ENCODE results near the gene TUBB4B. TPM values are rescaled to one million over a fixed set of nuclear protein-coding genes. Genes with fewer than 3 reads are reported as not detected.

TUBB4B gene
- polyA plus RNA-seq, 1 donor, result 402 TPM

DNA sequence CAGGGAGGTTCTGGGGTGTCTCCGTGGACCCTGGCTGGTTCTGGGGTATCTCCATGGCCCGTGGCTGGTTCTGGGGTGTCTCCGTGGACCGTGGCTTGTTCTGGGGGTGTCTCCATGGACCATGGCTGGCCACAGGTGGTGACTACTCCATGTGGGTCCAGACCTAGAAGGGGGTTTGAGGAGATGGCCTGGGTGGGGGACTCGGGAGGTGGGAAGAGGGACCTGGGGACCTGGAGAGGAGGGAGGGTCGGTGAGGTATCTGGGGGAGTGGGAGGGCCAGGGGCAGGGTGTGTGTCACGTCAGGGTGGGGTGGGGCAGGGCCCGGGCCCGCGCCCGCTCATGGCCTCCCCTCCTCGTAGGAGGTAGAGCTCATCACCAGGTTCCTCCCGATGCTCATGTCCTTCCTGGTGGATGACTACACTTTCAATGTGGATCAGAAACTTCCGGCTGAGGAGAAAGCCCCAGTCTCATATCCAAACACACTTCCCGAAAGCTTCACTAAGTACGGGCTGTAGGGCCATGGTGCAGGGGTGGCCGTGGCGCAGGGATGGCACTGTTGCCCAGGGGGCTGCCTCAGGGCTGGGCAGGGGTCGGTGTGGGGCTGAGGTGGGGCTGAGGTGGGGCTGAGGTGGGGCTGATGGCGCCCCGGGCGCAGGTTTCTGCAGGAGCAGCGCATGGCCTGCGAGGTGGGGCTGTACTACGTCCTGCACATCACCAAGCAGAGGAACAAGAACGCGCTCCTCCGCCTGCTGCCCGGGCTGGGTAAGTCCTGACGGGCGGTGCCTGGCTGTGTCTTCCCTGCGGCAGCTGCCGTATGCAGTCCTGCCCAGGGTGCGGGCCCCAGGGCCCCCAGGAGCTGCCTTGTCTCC is 25.7 kb downstream of the TUBB4B start:
- H3K4me3 ChIP-seq (ENCODE audit: low read length), result no peak overlapping the region
- no peak overlapping the region for H3K27ac ChIP-seq (ENCODE audit: low read length)
- H3K4me1 ChIP-seq (ENCODE audit: control insufficient read depth, insufficient read depth, low read length), result no peaks in the 10 kb centered on the region
- peaks cover 67% of the 10 kb centered on the region for H3K36me3 ChIP-seq (ENCODE audit: control insufficient read depth, insufficient read depth, low read length)
- no CpG with 5 or more reads among the region's 34 CpGs for WGBS (ENCODE audit: insufficient coverage, low lambda C conversion rate)
- peaks cover 6% of the 10 kb centered on the region for H3K9me3 ChIP-seq (ENCODE audit: control insufficient read depth, low read depth, low read length)
- DNase-seq, result no peak
- H3K27me3 ChIP-seq (ENCODE audit: control insufficient read depth, insufficient read depth, low read length), result no peaks in the 10 kb centered on the region

DNA sequence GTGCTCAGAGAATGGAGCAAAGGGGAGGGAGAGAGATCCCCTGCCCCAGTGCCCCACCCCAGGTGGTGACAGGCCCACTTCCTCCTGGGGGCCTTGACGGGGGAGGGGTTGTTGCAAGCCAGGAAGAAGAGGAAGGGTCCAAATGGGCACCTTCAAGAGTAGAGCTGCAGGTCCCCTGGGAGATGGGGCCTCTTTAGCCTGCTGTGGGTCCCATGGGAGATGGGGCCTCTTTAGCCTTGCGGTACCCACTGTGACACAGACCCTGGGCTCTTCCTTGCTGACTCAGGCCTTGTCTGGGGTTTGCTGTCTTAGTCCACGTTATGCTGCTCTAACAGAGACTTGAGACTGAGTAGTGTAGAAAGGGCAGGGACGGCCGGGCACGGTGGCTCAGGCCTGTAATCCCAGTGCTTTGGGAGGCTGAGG is 26.9 kb downstream of the TUBB4B start:
- H3K36me3 ChIP-seq (ENCODE audit: control insufficient read depth, insufficient read depth, low read length), result peaks cover 75% of the 10 kb centered on the region
- no peak for DNase-seq
- WGBS (ENCODE audit: insufficient coverage, low lambda C conversion rate), result no CpG with 5 or more reads among the region's 6 CpGs

DNA sequence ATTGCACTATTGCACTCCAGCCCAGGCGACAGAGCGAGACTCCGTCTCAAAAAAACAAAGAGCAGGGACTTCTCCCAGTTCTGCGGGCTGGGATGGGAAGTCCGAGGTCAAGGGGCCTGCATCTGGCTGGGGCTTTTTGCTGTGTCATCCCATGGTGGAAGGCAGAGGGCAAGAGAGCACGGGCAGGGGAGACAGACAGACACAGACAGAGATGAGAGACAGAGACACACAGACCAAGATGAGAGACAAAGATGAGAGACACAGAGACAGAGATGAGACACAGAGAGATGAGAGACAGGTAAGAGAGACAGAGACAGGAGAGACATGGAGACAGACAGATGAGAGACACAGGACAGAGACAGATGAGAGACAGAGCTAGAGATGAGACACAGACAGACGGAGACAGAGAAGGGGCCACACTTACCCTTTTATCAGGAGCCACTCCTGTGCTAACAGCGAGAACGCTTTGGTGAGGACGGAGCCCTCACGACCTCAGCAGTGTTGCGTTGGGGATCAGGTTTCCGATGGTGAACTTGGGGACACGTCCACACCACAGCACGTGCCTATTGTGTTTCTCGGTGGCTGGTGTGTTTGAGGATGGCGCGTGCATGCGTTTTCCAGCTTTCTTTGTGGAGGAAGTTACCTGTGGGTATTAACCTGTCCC is 27.6 kb downstream of the TUBB4B start:
- H3K27me3 ChIP-seq (ENCODE audit: control insufficient read depth, insufficient read depth, low read length), result no peaks in the 10 kb centered on the region
- WGBS (ENCODE audit: insufficient coverage, low lambda C conversion rate), result 88% methylated on average over 1 of the region's 19 CpGs
- H3K4me1 ChIP-seq (ENCODE audit: control insufficient read depth, insufficient read depth, low read length), result no peaks in the 10 kb centered on the region
- peaks cover 75% of the 10 kb centered on the region for H3K36me3 ChIP-seq (ENCODE audit: control insufficient read depth, insufficient read depth, low read length)
- H3K9me3 ChIP-seq (ENCODE audit: control insufficient read depth, low read depth, low read length), result peaks cover 13% of the 10 kb centered on the region
- H3K4me3 ChIP-seq (ENCODE audit: low read length), result no peak overlapping the region
- no peak overlapping the region for H3K27ac ChIP-seq (ENCODE audit: low read length)
- no peak for DNase-seq

More for the DNA sequence above, 26.9 kb downstream of the TUBB4B start:
- H3K4me3 ChIP-seq (ENCODE audit: low read length), result no peak overlapping the region
- no peaks in the 10 kb centered on the region for H3K27me3 ChIP-seq (ENCODE audit: control insufficient read depth, insufficient read depth, low read length)
- H3K4me1 ChIP-seq (ENCODE audit: control insufficient read depth, insufficient read depth, low read length), result no peaks in the 10 kb centered on the region
- no peak overlapping the region for H3K27ac ChIP-seq (ENCODE audit: low read length)
- H3K9me3 ChIP-seq (ENCODE audit: control insufficient read depth, low read depth, low read length), result peaks cover 13% of the 10 kb centered on the region

GRCh38 chr9:137269231-137269772 is 28.2 kb downstream of the TUBB4B start:
- Histone ChIP-seq H3K4me1 (ENCODE audit: control insufficient read depth, insufficient read depth, low read length) (peaks cover under 1% of the 10 kb centered on the region), H3K4me3 (ENCODE audit: low read length) (no peak overlapping the region), H3K27ac (ENCODE audit: low read length) (no peak overlapping the region), H3K27me3 (ENCODE audit: control insufficient read depth, insufficient read depth, low read length) (no peaks in the 10 kb centered on the region), H3K9me3 (ENCODE audit: control insufficient read depth, low read depth, low read length) (peaks cover 13% of the 10 kb centered on the region), H3K36me3 (ENCODE audit: control insufficient read depth, insufficient read depth, low read length) (peaks cover 75% of the 10 kb centered on the region)
- DNase-seq, result no peak
- WGBS (ENCODE audit: insufficient coverage, low lambda C conversion rate), result no CpG with 5 or more reads among the region's 17 CpGs

DNA sequence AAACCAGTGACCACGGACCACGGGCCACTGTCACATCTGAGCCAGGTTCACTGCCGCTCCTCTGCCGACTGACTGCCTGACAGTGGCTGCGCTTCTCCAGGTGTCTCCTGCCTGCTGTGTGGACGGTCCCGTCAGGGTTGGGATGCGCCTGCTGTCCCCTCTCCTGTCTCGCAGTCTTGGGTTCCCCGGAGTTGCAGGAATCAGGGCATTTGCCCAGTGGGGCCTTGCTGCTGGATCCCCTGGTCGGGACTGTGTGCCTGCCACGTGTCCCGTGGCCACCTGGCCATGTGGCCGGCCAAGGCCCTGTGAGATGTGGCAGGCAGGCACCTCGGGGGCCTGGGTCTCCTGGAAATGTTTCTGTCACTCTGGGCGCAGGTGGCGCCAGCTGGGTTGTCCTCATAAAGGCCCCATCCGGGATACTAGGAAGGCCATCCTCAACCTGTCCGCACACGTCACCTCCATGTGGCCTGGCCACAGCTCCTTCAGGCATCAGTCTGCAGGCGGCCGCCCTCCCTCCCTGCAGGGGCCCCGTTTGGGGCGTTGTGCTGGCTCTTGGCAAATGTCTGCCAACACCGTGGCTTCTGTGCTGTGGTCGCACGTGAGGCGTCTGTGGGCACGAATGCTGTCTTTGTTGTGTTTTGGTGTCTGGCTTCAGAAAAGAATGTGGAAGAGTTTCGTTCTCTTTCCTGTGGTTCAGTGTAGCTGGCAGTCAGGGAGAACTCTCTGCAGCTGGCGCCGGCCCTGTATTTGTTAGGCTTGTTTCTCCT is 30.0 kb downstream of the TUBB4B start:
- H3K27ac ChIP-seq (ENCODE audit: low read length), result no peak overlapping the region

GRCh38 chr9:137271696-137272076 is 30.6 kb downstream of the TUBB4B start:
- H3K36me3 ChIP-seq (ENCODE audit: control insufficient read depth, insufficient read depth, low read length), result peaks cover 59% of the 10 kb centered on the region
- no peak for DNase-seq
- no peak overlapping the region for H3K4me3 ChIP-seq (ENCODE audit: low read length)
- H3K9me3 ChIP-seq (ENCODE audit: control insufficient read depth, low read depth, low read length), result peaks cover 13% of the 10 kb centered on the region
- H3K27me3 ChIP-seq (ENCODE audit: control insufficient read depth, insufficient read depth, low read length), result no peaks in the 10 kb centered on the region
- H3K4me1 ChIP-seq (ENCODE audit: control insufficient read depth, insufficient read depth, low read length), result peaks cover 16% of the 10 kb centered on the region
- H3K27ac ChIP-seq (ENCODE audit: low read length), result no peak overlapping the region
- WGBS (ENCODE audit: insufficient coverage, low lambda C conversion rate), result no CpG with 5 or more reads among the region's 3 CpGs

More for the DNA sequence above, 30.0 kb downstream of the TUBB4B start:
- Histone ChIP-seq H3K27me3 (ENCODE audit: control insufficient read depth, insufficient read depth, low read length) (no peaks in the 10 kb centered on the region), H3K4me1 (ENCODE audit: control insufficient read depth, insufficient read depth, low read length) (peaks cover 11% of the 10 kb centered on the region), H3K4me3 (ENCODE audit: low read length) (no peak overlapping the region), H3K9me3 (ENCODE audit: control insufficient read depth, low read depth, low read length) (peaks cover 11% of the 10 kb centered on the region), H3K36me3 (ENCODE audit: control insufficient read depth, insufficient read depth, low read length) (peaks cover 64% of the 10 kb centered on the region)
- no peak for DNase-seq
- WGBS (ENCODE audit: insufficient coverage, low lambda C conversion rate), result no CpG with 5 or more reads among the region's 32 CpGs

DNA sequence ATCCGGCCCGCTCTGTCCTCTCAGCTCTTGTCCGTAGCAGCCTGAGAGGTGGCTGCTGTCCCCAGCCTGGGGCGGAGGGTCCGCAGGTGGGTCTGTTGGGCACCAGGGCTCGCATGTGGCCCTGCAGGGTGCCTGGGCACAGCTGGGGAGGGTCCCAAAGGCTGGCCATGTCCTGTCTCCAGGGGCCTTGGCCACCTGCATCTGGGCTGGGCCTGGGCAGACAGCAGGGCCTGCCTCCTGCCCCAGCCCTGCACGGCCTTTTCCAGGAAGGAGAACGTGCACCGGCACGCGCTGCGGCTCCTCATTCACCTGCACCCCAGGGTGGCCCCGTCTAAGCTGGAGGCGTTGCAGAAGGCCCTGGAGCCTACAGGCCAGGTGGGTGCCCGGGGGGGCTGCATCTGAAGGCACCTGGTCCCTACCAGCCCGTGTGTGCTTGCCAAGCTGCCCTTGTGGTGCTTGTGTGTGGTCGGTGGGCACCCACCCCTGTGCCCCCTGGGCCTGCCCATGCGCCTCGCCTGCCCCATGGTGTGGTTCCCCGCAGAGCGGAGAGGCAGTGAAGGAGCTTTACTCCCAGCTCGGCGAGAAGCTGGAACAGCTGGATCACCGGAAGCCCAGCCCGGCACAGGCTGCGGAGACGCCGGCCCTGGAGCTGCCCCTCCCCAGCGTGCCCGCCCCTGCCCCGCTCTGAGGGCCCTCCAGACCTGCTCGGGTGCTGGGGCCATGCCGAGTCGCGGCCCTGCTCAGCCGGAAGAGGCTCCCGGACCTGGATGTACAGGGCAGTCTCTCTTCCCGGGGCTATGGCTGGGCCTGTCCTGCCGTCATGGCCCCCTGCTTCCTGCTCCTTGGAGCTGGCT is 31.4 kb downstream of the TUBB4B start:
- peaks cover 13% of the 10 kb centered on the region for H3K9me3 ChIP-seq (ENCODE audit: control insufficient read depth, low read depth, low read length)
- peaks cover 24% of the 10 kb centered on the region for H3K4me1 ChIP-seq (ENCODE audit: control insufficient read depth, insufficient read depth, low read length)
- peaks cover 53% of the 10 kb centered on the region for H3K36me3 ChIP-seq (ENCODE audit: control insufficient read depth, insufficient read depth, low read length)
- no peak overlapping the region for H3K27ac ChIP-seq (ENCODE audit: low read length)
- DNase-seq, result peak in 1 of 2 donors; percentile 1
- no CpG with 5 or more reads among the region's 39 CpGs for WGBS (ENCODE audit: insufficient coverage, low lambda C conversion rate)
- peaks cover under 1% of the 10 kb centered on the region for H3K27me3 ChIP-seq (ENCODE audit: control insufficient read depth, insufficient read depth, low read length)
- H3K4me3 ChIP-seq (ENCODE audit: low read length), result no peak overlapping the region

DNA sequence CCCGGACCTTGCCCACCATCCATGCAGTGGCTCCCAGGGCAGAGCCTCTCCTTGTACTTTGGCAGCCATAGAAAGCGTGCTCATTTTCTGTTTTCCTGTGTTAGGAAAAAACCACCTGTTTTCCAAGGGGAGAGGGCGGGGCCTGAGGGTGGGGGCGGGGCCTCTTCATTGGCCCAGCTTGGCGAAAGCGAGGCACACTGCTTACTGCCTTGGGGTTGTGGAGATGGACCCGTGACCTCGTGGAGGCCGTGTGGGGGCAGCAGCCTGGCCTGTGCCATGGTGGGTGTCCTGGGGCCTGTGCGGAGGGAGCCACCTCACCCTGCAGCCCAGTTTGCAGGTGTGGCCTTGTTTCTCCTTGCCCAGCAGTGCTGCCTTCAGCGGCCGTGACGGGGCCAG is 32.0 kb downstream of the TUBB4B start:
- WGBS (ENCODE audit: insufficient coverage, low lambda C conversion rate), result no CpG with 5 or more reads among the region's 13 CpGs
- Histone ChIP-seq H3K4me3 (ENCODE audit: low read length) (no peak overlapping the region), H3K27ac (ENCODE audit: low read length) (no peak overlapping the region), H3K36me3 (ENCODE audit: control insufficient read depth, insufficient read depth, low read length) (peaks cover 48% of the 10 kb centered on the region), H3K4me1 (ENCODE audit: control insufficient read depth, insufficient read depth, low read length) (peaks cover 24% of the 10 kb centered on the region), H3K9me3 (ENCODE audit: control insufficient read depth, low read depth, low read length) (peaks cover 15% of the 10 kb centered on the region), H3K27me3 (ENCODE audit: control insufficient read depth, insufficient read depth, low read length) (peaks cover 6% of the 10 kb centered on the region)
- peak in 1 of 2 donors; percentile 1 for DNase-seq

- H3K27me3 ChIP-seq (ENCODE audit: control insufficient read depth, insufficient read depth, low read length), result peaks cover 7% of the 10 kb centered on the region
- no peak for DNase-seq
- peaks cover 43% of the 10 kb centered on the region for H3K36me3 ChIP-seq (ENCODE audit: control insufficient read depth, insufficient read depth, low read length)
- no peak overlapping the region for H3K27ac ChIP-seq (ENCODE audit: low read length)
- WGBS (ENCODE audit: insufficient coverage, low lambda C conversion rate), result no CpG with 5 or more reads among the region's 15 CpGs
- peaks cover 16% of the 10 kb centered on the region for H3K9me3 ChIP-seq (ENCODE audit: control insufficient read depth, low read depth, low read length)
- H3K4me3 ChIP-seq (ENCODE audit: low read length), result no peak overlapping the region
- H3K4me1 ChIP-seq (ENCODE audit: control insufficient read depth, insufficient read depth, low read length), result peaks cover 24% of the 10 kb centered on the region
Observed at GRCh38 chr9:137273611-137274320, 32.7 kb downstream of the TUBB4B start.
